GM12801 (cell line): ENCODE measurements around the gene DNAH11.

Experiments used
- TF ChIP-seq, protein P1 (sequence below): IDR thresholded peaks from one replicate; pipeline ENCODE4 v1.5.1; 2011; ENCODE audit warnings: control low read depth; ENCODE audit not compliant: insufficient read length; ENCODE audit errors: extremely low read depth

The DNAH11 gene

DNA sequence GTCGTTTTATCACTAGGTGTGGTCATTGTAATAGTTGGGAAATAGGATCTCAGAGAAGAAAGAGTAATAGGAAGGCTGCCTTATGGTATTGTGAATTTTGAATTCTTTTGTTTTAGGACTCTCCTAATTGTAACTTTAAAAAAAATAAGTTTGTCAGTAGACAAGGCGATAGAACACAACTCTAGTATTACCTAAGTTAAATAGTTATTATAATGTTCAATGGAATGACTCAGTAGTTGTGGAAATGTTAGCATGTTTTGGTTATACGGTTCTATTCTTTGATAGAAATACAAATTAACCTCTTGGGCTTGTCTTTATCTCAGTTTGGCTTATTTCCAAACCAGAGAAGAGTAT is 1.4 kb downstream of the DNAH11 start:
- TF ChIP-seq, protein P1, sequence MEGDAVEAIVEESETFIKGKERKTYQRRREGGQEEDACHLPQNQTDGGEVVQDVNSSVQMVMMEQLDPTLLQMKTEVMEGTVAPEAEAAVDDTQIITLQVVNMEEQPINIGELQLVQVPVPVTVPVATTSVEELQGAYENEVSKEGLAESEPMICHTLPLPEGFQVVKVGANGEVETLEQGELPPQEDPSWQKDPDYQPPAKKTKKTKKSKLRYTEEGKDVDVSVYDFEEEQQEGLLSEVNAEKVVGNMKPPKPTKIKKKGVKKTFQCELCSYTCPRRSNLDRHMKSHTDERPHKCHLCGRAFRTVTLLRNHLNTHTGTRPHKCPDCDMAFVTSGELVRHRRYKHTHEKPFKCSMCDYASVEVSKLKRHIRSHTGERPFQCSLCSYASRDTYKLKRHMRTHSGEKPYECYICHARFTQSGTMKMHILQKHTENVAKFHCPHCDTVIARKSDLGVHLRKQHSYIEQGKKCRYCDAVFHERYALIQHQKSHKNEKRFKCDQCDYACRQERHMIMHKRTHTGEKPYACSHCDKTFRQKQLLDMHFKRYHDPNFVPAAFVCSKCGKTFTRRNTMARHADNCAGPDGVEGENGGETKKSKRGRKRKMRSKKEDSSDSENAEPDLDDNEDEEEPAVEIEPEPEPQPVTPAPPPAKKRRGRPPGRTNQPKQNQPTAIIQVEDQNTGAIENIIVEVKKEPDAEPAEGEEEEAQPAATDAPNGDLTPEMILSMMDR: no peak

DNA sequence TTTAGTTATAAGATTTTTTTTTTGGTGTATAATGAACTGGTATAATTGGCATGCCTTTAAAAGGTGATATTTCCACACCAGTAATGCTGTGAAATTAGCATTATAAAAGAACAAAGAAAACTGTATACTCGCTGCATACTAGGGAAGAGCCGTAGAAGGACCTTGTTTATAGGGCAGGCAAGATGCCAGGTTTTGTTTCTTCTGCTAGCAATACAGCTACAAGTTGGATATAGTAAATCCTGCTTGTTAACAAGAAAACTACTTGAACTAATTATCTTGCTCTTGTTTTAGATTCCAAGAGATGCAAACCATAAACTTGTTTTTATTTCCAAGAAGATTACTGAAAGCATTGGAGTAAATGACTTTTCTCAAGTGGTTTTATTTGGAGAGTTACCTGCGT is 1.9 kb downstream of the DNAH11 start:
- TF ChIP-seq, protein P1: no peak

DNA sequence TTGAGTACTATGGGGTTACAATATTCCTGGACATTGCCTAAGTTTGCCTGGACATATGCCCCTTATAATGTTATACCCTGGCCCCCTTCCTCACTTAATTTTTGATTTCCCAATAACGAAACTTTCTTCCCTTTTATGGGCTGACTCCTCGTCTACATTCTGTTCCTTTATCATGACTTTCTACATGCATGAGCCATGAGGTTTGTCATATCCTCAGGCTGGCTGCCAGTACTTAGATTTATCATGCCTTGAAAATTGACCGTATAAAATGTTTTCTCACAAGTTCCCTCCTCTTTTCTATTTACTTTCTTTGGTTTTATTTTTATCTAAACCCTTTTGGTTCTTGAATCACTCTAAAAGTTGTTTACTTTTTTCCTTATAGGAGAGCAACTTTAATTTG is 4.7 kb downstream of the DNAH11 start:
- TF ChIP-seq, protein P1: no peak

DNA sequence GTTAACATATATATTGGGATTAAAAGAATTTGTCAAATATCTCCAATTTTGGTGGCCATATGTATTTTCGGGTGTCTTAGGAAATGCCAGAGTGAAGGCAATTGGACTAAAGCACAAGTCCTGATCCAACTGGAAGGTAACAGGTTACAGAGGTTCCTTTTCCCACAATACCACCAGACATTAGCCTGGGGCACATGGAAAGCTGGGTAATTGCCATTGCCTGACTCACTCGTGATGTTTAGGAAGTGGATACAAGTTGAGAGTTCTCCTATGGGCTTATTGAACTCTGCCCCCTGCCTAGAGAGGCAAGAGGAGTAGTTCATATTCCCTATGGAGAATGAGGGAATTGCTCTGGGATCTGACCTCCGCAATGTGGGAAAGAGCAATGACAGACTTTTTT is 5.7 kb downstream of the DNAH11 start:
- TF ChIP-seq, protein P1: no peak

DNA sequence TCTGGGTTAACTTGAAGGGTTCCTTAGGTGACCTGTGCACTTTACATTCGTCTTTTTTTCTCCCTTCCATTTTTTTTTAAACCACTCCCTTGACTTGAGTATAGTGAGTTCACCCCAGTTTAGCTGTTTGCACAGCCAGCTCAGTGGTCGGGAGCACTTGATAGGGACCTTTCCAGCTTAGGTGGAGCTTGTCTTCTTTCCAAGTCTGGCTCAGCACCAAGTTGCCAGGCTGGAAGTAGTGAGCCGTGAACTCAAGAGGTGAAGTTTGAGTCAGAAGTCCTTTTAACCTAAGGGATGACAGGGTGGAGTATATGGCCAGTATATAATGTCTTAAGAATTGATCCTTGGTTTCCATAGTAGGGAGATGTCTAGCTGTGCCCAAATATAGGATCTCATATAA is 7.2 kb downstream of the DNAH11 start:
- TF ChIP-seq, protein P1: no peak

DNA sequence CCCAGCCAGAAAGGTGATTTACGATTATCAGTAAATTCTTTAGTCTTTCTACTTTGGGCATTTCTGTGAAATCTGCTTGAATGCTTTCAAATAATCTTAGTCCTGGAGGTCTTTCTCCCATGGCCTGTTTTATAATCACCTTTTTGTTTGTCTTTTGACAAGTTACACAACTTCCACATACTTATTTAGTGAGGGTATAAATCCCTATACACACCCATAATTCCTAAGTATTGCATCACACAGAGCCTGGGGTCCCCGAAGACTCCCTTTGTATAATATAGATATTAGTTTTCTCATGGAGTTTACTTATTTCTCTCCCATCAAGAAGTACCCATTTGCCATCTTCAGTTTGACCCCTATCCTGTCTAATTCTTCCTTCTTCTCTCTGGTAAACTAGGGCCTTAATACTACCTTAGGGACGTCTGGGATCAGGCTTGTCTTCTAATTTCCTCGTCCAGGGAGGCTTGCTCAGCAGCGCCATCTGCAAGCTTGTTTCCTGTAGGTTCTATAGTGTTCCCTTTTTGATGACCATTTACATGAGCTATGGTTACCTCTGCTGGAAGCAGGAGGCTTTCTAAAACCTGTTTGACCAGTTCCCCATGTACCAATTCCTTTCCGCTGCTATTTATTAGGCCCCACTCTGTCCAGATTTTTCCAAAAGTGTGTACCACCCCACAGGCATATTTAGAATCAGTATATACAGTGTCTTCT is 8.1 kb downstream of the DNAH11 start:
- TF ChIP-seq, protein P1: no peak

DNA sequence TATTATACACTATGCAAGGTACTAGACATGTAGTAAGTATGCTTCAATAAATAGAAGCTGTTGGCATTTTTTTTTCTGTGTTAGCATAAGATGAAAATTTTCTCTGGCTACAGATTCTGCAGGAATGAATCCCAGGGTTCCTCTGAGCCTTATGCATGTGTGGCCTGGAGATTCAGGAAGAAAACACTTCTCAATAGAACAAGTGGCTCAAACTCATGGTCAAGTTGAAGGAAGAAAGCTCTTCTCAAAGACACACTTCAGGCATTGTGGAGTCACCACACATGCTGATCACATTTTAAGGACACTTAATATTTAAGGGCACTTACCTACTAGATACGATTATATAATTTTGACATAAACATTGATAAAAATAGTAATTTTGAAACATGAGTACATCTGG is 19.5 kb downstream of the DNAH11 start:
- TF ChIP-seq, protein P1: no peak
